Panc1 (cell line): ENCODE results near the gene GLS. TPM values are rescaled to one million over a fixed set of nuclear protein-coding genes. Genes with fewer than 3 reads are reported as not detected.

ENCODE experiments used
- ATAC-seq: fragments of 200-7000 bp; cut with Tn5 transposase; 2 replicates; pipeline ENCODE4 v1.9.1; 2020; ENCODE audit warnings: mild to moderate bottlenecking, moderate library complexity
- BruUV-seq: library from RNA; stranded (reverse); fragments of 400-500 nt; replicated peaks from 2 replicates; lab custom pipeline; 2021; lab: Mats Ljungman, UMichigan
- CTCF ChIA-PET: fragments of 300-600 bp; sonication (Branson Sonifier 250); formaldehyde crosslinking; loops from one replicate; lab custom pipeline; 2022; ENCODE audit warnings: antibody characterized with exemption; lab: Charles Lee
- POLR2A ChIA-PET: fragments of 300-600 bp; sonication (Branson Sonifier 250); formaldehyde crosslinking; loops from one replicate; lab custom pipeline; 2022; ENCODE audit warnings: antibody characterized with exemption; lab: Charles Lee
- DNase-seq: peaks from one replicate; pipeline ENCODE4 v3.0.0-alpha.2; 2010; ENCODE audit warnings: low read depth, low spot score
- H3K27ac ChIP-seq: 2 replicates; pipeline ENCODE4 v1.5.1; 2011; ENCODE audit warnings: mild to moderate bottlenecking, low read length, inconsistent platforms
- H3K27me3 ChIP-seq: fragments of 200-500 bp; sonication (Bioruptor generic); 2 replicates; pipeline ENCODE4 v1.6.0; 2014; ENCODE audit warnings: low read length, inconsistent platforms; ENCODE audit not compliant: control insufficient read depth, insufficient read depth
- H3K36me3 ChIP-seq: fragments of 200-500 bp; sonication (Bioruptor generic); 2 replicates; pipeline ENCODE4 v1.5.1; 2014; ENCODE audit warnings: inconsistent platforms, mild to moderate bottlenecking, low read length, moderate library complexity; ENCODE audit not compliant: control insufficient read depth, insufficient read depth
- H3K4me1 ChIP-seq: 2 replicates; pipeline ENCODE4 v1.5.1; 2011; ENCODE audit warnings: inconsistent platforms, mild to moderate bottlenecking, low read length, moderate library complexity; ENCODE audit not compliant: control insufficient read depth, insufficient read depth
- H3K4me3 ChIP-seq, 2 experiments: 2 replicates each; pipeline ENCODE4 v1.5.1; 2011 to 2012; ENCODE audit warnings: low read depth in 2 of 2, low read length in 2 of 2, mild to moderate bottlenecking in 2 of 2, inconsistent platforms in 1 of 2, moderate library complexity in 1 of 2
- H3K9me3 ChIP-seq: fragments of 200-500 bp; sonication (Bioruptor generic); 2 replicates; pipeline ENCODE4 v1.5.1; 2014; ENCODE audit warnings: low read depth, mild to moderate bottlenecking, inconsistent platforms, low read length, moderate library complexity; ENCODE audit not compliant: control insufficient read depth, insufficient read depth
- POLR2AphosphoS5 ChIP-seq: IDR thresholded peaks from 2 replicates; pipeline ENCODE4 v1.6.1; 2012; ENCODE audit warnings: mild to moderate bottlenecking, low read depth, low read length, moderate library complexity
- SIN3A ChIP-seq: IDR thresholded peaks from 2 replicates; pipeline ENCODE4 v1.6.1; 2012; ENCODE audit warnings: low read depth, mild to moderate bottlenecking, low read length, moderate library complexity, borderline replicate concordance; ENCODE audit not compliant: insufficient read depth
- TCF7L2 ChIP-seq: IDR thresholded peaks from 2 replicates; pipeline ENCODE4 v1.6.1; 2011; ENCODE audit warnings: mild to moderate bottlenecking, low read depth, low read length, inconsistent platforms
- in situ Hi-C: cut with HindIII; loops from 2 replicates; pipeline ENCODE4 v1.10.0; 2016; ENCODE audit warnings: low sequenced_read_pairs, low pct_unique_long_range_greater_than_20kb
- intact Hi-C: fragments of 100-400 bp; cut with micrococcal nuclease; formaldehyde crosslinking; loops from one replicate; pipeline ENCODE4 v1.10.0; 2022; ENCODE audit not compliant: unreplicated experiment
- total RNA-seq: library from RNA; stranded (reverse); gene quantifications from one replicate; pipeline ENCODE4 v1.2.1, GENCODE V29; 2021; ENCODE audit not compliant: unreplicated experiment
- TF ChIP-seq, protein P1 (sequence below), 2 experiments: IDR thresholded peaks; 2 replicates each; pipeline ENCODE4 v1.6.1; 2011 to 2012; ENCODE audit warnings: low read depth in 2 of 2, control low read depth in 1 of 2, low read length in 1 of 2, mild to moderate bottlenecking in 1 of 2, moderate library complexity in 1 of 2; ENCODE audit not compliant: insufficient read depth in 1 of 2
- TF ChIP-seq, protein P2 (sequence below): fragments of 450-650 bp; IDR thresholded peaks from 2 replicates; pipeline ENCODE4 v1.5.1; 2017; ENCODE audit warnings: mild to moderate bottlenecking

The GLS gene
- total RNA-seq, 1 experiment from 2014 or later = 93.9 TPM

DNA sequence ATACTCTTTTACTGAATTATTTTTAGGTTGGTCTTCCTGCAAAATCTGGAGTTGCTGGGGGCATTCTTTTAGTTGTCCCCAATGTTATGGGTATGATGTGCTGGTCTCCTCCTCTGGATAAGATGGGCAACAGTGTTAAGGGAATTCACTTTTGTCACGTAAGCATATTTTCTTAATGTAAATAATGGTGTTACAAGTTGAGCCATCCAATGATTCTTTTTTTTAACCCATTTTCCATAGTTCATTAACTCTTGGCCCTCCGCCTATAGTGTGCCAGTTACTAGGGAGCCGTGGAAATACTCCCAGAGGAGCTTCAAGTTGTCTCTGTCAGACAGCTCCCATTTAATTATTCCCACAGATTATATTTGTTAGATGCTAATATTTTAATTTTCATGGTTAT, 49.8 kb downstream of the GLS start:
- CTCF ChIA-PET = no interaction called here
- no peak overlapping the region for H3K27ac ChIP-seq
- H3K4me3 ChIP-seq = no peak overlapping the region
- ATAC-seq = no peak
- no peaks in the 10 kb centered on the region for H3K27me3 ChIP-seq
- DNase-seq = no peak
- POLR2A ChIA-PET = no interaction called here
- H3K4me1 ChIP-seq = no peaks in the 10 kb centered on the region
- no peaks in the 10 kb centered on the region for H3K9me3 ChIP-seq
- TF ChIP-seq, protein P1, sequence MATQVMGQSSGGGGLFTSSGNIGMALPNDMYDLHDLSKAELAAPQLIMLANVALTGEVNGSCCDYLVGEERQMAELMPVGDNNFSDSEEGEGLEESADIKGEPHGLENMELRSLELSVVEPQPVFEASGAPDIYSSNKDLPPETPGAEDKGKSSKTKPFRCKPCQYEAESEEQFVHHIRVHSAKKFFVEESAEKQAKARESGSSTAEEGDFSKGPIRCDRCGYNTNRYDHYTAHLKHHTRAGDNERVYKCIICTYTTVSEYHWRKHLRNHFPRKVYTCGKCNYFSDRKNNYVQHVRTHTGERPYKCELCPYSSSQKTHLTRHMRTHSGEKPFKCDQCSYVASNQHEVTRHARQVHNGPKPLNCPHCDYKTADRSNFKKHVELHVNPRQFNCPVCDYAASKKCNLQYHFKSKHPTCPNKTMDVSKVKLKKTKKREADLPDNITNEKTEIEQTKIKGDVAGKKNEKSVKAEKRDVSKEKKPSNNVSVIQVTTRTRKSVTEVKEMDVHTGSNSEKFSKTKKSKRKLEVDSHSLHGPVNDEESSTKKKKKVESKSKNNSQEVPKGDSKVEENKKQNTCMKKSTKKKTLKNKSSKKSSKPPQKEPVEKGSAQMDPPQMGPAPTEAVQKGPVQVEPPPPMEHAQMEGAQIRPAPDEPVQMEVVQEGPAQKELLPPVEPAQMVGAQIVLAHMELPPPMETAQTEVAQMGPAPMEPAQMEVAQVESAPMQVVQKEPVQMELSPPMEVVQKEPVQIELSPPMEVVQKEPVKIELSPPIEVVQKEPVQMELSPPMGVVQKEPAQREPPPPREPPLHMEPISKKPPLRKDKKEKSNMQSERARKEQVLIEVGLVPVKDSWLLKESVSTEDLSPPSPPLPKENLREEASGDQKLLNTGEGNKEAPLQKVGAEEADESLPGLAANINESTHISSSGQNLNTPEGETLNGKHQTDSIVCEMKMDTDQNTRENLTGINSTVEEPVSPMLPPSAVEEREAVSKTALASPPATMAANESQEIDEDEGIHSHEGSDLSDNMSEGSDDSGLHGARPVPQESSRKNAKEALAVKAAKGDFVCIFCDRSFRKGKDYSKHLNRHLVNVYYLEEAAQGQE (IDR thresholded peaks at IDR 0.05; ENCODE audit: insufficient read depth in 1 of 2, low read depth in 2 of 2, low read length in 1 of 2) = no peak
- TF ChIP-seq TCF7L2 = no peak
- TF ChIP-seq, protein P2, sequence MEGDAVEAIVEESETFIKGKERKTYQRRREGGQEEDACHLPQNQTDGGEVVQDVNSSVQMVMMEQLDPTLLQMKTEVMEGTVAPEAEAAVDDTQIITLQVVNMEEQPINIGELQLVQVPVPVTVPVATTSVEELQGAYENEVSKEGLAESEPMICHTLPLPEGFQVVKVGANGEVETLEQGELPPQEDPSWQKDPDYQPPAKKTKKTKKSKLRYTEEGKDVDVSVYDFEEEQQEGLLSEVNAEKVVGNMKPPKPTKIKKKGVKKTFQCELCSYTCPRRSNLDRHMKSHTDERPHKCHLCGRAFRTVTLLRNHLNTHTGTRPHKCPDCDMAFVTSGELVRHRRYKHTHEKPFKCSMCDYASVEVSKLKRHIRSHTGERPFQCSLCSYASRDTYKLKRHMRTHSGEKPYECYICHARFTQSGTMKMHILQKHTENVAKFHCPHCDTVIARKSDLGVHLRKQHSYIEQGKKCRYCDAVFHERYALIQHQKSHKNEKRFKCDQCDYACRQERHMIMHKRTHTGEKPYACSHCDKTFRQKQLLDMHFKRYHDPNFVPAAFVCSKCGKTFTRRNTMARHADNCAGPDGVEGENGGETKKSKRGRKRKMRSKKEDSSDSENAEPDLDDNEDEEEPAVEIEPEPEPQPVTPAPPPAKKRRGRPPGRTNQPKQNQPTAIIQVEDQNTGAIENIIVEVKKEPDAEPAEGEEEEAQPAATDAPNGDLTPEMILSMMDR = no peak
- no TSS peak for BruUV-seq
- H3K36me3 ChIP-seq = peaks cover 28% of the 10 kb centered on the region
- intact Hi-C loops (no loop called here), in situ Hi-C loops (no loop called here)

DNA sequence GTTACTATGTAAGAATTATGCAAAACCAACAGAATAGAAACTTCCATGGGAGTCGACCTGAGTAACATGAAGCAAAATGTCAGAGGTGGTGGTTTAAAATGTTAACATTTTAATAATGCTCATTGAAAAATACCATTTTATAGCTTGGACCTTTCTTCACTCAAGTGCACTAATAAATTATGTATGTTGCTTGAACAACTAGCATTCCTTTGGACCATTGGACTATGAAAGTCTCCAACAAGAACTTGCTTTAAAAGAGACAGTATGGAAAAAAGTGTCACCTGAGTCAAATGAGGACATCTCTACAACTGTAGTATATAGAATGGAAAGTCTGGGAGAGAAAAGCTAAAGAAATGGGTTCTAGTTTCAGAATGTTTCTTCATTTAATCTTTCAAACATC, 51.9 kb downstream of the GLS start:
- H3K27ac ChIP-seq = no peak overlapping the region
- no peak overlapping the region for H3K4me3 ChIP-seq
- CTCF ChIA-PET = no interaction called here
- intact Hi-C loops = no loop called here
- in situ Hi-C loops = no loop called here
- H3K36me3 ChIP-seq = peaks cover 24% of the 10 kb centered on the region
- DNase-seq = no peak
- BruUV-seq = no TSS peak
- no peaks in the 10 kb centered on the region for H3K4me1 ChIP-seq
- TF ChIP-seq, protein P1 (IDR thresholded peaks at IDR 0.05; ENCODE audit: insufficient read depth in 1 of 2, low read depth in 2 of 2, low read length in 1 of 2) = no peak
- TF ChIP-seq TCF7L2 (no peak), SIN3A (no peak), POLR2AphosphoS5 (no peak)
- TF ChIP-seq, protein P2 = no peak
- H3K27me3 ChIP-seq = no peaks in the 10 kb centered on the region
- no peak for ATAC-seq
- no peaks in the 10 kb centered on the region for H3K9me3 ChIP-seq
- POLR2A ChIA-PET = no interaction called here
